Transverse colon (tissue), 4 donors: ENCODE results near the gene TEC.

Source experiments
- POLR2A ChIP-seq: fragments of 450-650 bp; IDR thresholded peaks from one replicate; pipeline ENCODE4 v1.6.1; 2016; ENCODE audit warnings: antibody characterized with exemption, mild to moderate bottlenecking, moderate library complexity
- POLR2AphosphoS5 ChIP-seq, 3 donors: sonication (generic); formaldehyde crosslinking; IDR thresholded peaks; one replicate each; pipeline ENCODE4 v1.6.1; 2016; ENCODE audit warnings: antibody characterized with exemption in 3 of 3
- TF ChIP-seq, protein P1 (sequence below), 5 experiments: fragments of 200-600 bp in 3 of 5; fragments of 450-650 bp in 2 of 5; sonication (generic) in 3 of 5; IDR thresholded peaks; 1 replicate in 2 of 5; 2 replicates in 3 of 5; pipeline ENCODE4 v1.5.1; 2016 to 2017; ENCODE audit warnings: antibody characterized with exemption in 5 of 5, inconsistent platforms in 3 of 5, mild to moderate bottlenecking in 2 of 5, moderate library complexity in 1 of 5

DNA sequence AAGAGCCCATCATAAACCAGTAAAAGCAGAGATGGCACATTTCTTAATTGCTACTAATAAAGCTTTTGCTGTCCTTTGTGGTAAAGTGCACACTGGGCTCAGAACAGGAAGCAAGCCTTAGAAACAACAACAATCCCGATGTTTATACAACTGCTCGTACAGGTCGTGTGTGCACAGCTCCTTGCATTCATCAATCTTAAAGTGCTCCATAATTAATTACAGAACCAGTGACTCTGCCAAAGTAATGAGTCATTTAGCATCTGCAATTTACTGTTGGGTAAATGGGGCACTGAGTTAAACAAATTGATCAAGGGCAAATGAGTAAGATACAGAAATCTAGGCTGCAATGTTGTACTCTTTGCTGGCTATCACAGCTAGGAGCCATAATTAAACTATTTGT lies 74.3 kb downstream of the TEC start:
- TF ChIP-seq, protein P1, sequence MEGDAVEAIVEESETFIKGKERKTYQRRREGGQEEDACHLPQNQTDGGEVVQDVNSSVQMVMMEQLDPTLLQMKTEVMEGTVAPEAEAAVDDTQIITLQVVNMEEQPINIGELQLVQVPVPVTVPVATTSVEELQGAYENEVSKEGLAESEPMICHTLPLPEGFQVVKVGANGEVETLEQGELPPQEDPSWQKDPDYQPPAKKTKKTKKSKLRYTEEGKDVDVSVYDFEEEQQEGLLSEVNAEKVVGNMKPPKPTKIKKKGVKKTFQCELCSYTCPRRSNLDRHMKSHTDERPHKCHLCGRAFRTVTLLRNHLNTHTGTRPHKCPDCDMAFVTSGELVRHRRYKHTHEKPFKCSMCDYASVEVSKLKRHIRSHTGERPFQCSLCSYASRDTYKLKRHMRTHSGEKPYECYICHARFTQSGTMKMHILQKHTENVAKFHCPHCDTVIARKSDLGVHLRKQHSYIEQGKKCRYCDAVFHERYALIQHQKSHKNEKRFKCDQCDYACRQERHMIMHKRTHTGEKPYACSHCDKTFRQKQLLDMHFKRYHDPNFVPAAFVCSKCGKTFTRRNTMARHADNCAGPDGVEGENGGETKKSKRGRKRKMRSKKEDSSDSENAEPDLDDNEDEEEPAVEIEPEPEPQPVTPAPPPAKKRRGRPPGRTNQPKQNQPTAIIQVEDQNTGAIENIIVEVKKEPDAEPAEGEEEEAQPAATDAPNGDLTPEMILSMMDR (IDR thresholded peaks at IDR 0.05): no peak
- TF ChIP-seq POLR2AphosphoS5 (IDR thresholded peaks at IDR 0.05) (no peak), POLR2A (no peak)
